HG03280 (cell line): Measurements from ENCODE around the gene ENDOD1.

ENCODE experiments used
- ATAC-seq: cut with Tn5 transposase; IDR thresholded peaks from one replicate; pipeline ENCODE4 v1.9.1; 2021; ENCODE audit warnings: mild to moderate bottlenecking, moderate library complexity; ENCODE audit not compliant: unreplicated experiment

The ENDOD1 gene

GRCh38 chr11:95138448-95138847 is 48.8 kb downstream of the ENDOD1 start:
- peak; percentile 71 for ATAC-seq

- ATAC-seq: no peak
Observed at GRCh38 chr11:95140397-95141033, 50.9 kb downstream of the ENDOD1 start.

- ATAC-seq: no peak
Observed at GRCh38 chr11:95142431-95142830, 52.8 kb downstream of the ENDOD1 start.

GRCh38 chr11:95143106-95143681 is 53.5 kb downstream of the ENDOD1 start:
- no peak for ATAC-seq

GRCh38 chr11:95144313-95145235 is 54.9 kb downstream of the ENDOD1 start:
- ATAC-seq: no peak

- no peak for ATAC-seq
Observed at GRCh38 chr11:95145430-95146060, 55.9 kb downstream of the ENDOD1 start.

- ATAC-seq: no peak
Observed at GRCh38 chr11:95147364-95147905, 57.8 kb downstream of the ENDOD1 start.

GRCh38 chr11:95148406-95148805 is 58.8 kb downstream of the ENDOD1 start:
- ATAC-seq: no peak

GRCh38 chr11:95148938-95149337 is 59.3 kb downstream of the ENDOD1 start:
- no peak for ATAC-seq

GRCh38 chr11:95149651-95150364 is 60.2 kb downstream of the ENDOD1 start:
- ATAC-seq: no peak

GRCh38 chr11:95150956-95151684 is 61.5 kb downstream of the ENDOD1 start:
- ATAC-seq: peak; percentile 89

- no peak for ATAC-seq
Observed at GRCh38 chr11:95152876-95153856, 63.5 kb downstream of the ENDOD1 start.

GRCh38 chr11:95153857-95154246 is 64.2 kb downstream of the ENDOD1 start:
- ATAC-seq: no peak

- ATAC-seq: no peak
Observed at GRCh38 chr11:95154514-95154913, 64.9 kb downstream of the ENDOD1 start.

- no peak for ATAC-seq
Observed at GRCh38 chr11:95155385-95155784, 65.7 kb downstream of the ENDOD1 start.

- ATAC-seq: no peak
Observed at GRCh38 chr11:95156133-95156721, 66.6 kb downstream of the ENDOD1 start.

GRCh38 chr11:95156916-95157541 is 67.4 kb downstream of the ENDOD1 start:
- ATAC-seq: no peak

GRCh38 chr11:95157824-95158223 is 68.2 kb downstream of the ENDOD1 start:
- ATAC-seq: no peak
